GM23338 (cell line): ENCODE results near the gene OR52M1. TPM values are rescaled to one million over a fixed set of nuclear protein-coding genes. Genes with fewer than 3 reads are reported as not detected.

Experiments
- ATAC-seq: fragments of 200-7000 bp; cut with Tn5 transposase; 3 replicates; pipeline ENCODE4 v1.9.1; 2020
- DNase-seq: peaks from one replicate; pipeline ENCODE4 v3.0.0-alpha.2; 2015; ENCODE audit warnings: low spot score
- H2AFZ ChIP-seq: fragments of 200-600 bp; sonication (generic); 2 replicates; pipeline ENCODE4 v1.8.0; 2016; ENCODE audit warnings: antibody characterized with exemption, mild to moderate bottlenecking, moderate library complexity
- H3F3A ChIP-seq: fragments of 200-600 bp; sonication (generic); replicated peaks from 2 replicates; pipeline ENCODE4 v1.8.0; 2017; ENCODE audit warnings: antibody characterized with exemption, mixed run types, low read depth
- H3K27ac ChIP-seq: fragments of 200-600 bp; sonication (generic); 2 replicates; pipeline ENCODE4 v1.6.1; 2016; ENCODE audit warnings: low read depth
- H3K27me3 ChIP-seq: fragments of 200-600 bp; sonication (generic); 2 replicates; pipeline ENCODE4 v1.8.0; 2016; ENCODE audit warnings: mild to moderate bottlenecking, mixed run types, moderate library complexity; ENCODE audit not compliant: insufficient read depth
- H3K36me3 ChIP-seq: fragments of 200-600 bp; sonication (generic); 2 replicates; pipeline ENCODE4 v1.8.0; 2016; ENCODE audit warnings: mild to moderate bottlenecking; ENCODE audit not compliant: insufficient read depth
- H3K4me1 ChIP-seq: fragments of 200-600 bp; sonication (generic); 2 replicates; pipeline ENCODE4 v1.8.0; 2016; ENCODE audit warnings: mild to moderate bottlenecking, moderate library complexity; ENCODE audit not compliant: insufficient read depth
- H3K4me2 ChIP-seq: fragments of 200-600 bp; sonication (generic); 2 replicates; pipeline ENCODE4 v1.7.1; 2017; ENCODE audit warnings: mixed run types
- H3K4me3 ChIP-seq: fragments of 200-600 bp; sonication (generic); 2 replicates; pipeline ENCODE4 v1.6.1; 2016; ENCODE audit warnings: mixed run types
- H3K79me2 ChIP-seq: fragments of 200-600 bp; sonication (generic); replicated peaks from 2 replicates; pipeline ENCODE4 v1.8.0; 2017; ENCODE audit warnings: mild to moderate bottlenecking; ENCODE audit not compliant: insufficient read depth
- H3K9me2 ChIP-seq: fragments of 200-600 bp; sonication (generic); 2 replicates; pipeline ENCODE4 v1.8.0; 2017; ENCODE audit not compliant: insufficient read depth
- H4K20me1 ChIP-seq: fragments of 200-600 bp; sonication (generic); replicated peaks from 2 replicates; pipeline ENCODE4 v1.8.0; 2017; ENCODE audit warnings: mild to moderate bottlenecking; ENCODE audit not compliant: insufficient read depth
- H3K27ac Mint-ChIP-seq: 2 replicates; pipeline ENCODE4 v1.8.0; 2020; ENCODE audit warnings: inconsistent platforms, mild to moderate bottlenecking, moderate library complexity, mixed read lengths
- H3K27me3 Mint-ChIP-seq: 3 replicates; pipeline ENCODE4 v1.8.0; 2022; ENCODE audit warnings: low read depth, mild to moderate bottlenecking, moderate library complexity, mixed read lengths, inconsistent platforms; ENCODE audit not compliant: insufficient read depth, poor library complexity
- H3K36me3 Mint-ChIP-seq: 3 replicates; pipeline ENCODE4 v1.8.0; 2021; ENCODE audit warnings: low read depth, mild to moderate bottlenecking, inconsistent platforms, moderate library complexity, mixed read lengths
- H3K4me1 Mint-ChIP-seq: 3 replicates; pipeline ENCODE4 v1.8.0; 2020; ENCODE audit warnings: mild to moderate bottlenecking, inconsistent platforms, mixed read lengths
- H3K4me3 Mint-ChIP-seq: 3 replicates; pipeline ENCODE4 v1.8.0; 2021; ENCODE audit warnings: moderate library complexity, mild to moderate bottlenecking, inconsistent platforms, mixed read lengths
- H3K9me3 Mint-ChIP-seq: 3 replicates; pipeline ENCODE4 v1.8.0; 2020; ENCODE audit warnings: moderate library complexity, mild to moderate bottlenecking, inconsistent platforms, mixed read lengths
- CREB1 ChIP-seq: fragments of 250-450 bp; sonication (Bioruptor Pico); IDR thresholded peaks from 2 replicates; pipeline ENCODE4 v1.5.0; 2020; ENCODE audit warnings: low read depth, mild to moderate bottlenecking, moderate library complexity
- EZH2 ChIP-seq: fragments of 200-600 bp; sonication (generic); IDR thresholded peaks from one replicate; pipeline ENCODE4 v1.8.0; 2017; ENCODE audit warnings: antibody characterized with exemption, mild to moderate bottlenecking, low read depth; ENCODE audit not compliant: unreplicated experiment
- EZH2phosphoT487 ChIP-seq: fragments of 200-600 bp; sonication (generic); IDR thresholded peaks from one replicate; pipeline ENCODE4 v1.8.1; 2018; ENCODE audit warnings: antibody characterized with exemption; ENCODE audit not compliant: unreplicated experiment
- POLR2AphosphoS5 ChIP-seq: IDR thresholded peaks from 2 replicates; pipeline ENCODE4 v1.6.1; 2016; ENCODE audit warnings: antibody characterized with exemption, low read depth
- STAT1 ChIP-seq: IDR thresholded peaks from one replicate; pipeline ENCODE4 v1.6.1; 2016; ENCODE audit warnings: antibody characterized with exemption; ENCODE audit not compliant: unreplicated experiment
- ZNF114 ChIP-seq: fragments of 250-450 bp; sonication (Bioruptor Pico); IDR thresholded peaks from 2 replicates; pipeline ENCODE4 v1.5.0; 2020; ENCODE audit warnings: mild to moderate bottlenecking, moderate library complexity
- ZNF331 ChIP-seq: fragments of 250-450 bp; sonication (Bioruptor Pico); IDR thresholded peaks from 2 replicates; pipeline ENCODE4 v1.5.0; 2020; ENCODE audit warnings: low read depth, mild to moderate bottlenecking, moderate library complexity
- polyA plus RNA-seq: library from polyadenylated mRNA; unstranded; fragments of >200 nt; fragmentation: Nextera tagmentation; extraction: Ambion mirVana; gene quantifications from 2 replicates; pipeline ENCODE4 v1.2.1, GENCODE V29; 2016
- total RNA-seq: library from RNA; depleted of rRNA; stranded (reverse); fragments of >200 nt; shearing (Covaris generic); gene quantifications from 2 replicates; pipeline ENCODE4 v1.2.3, GENCODE V29; 2014
- TF ChIP-seq, protein P1 (sequence below): IDR thresholded peaks from 2 replicates; pipeline ENCODE4 v1.6.1; 2016; ENCODE audit warnings: antibody characterized with exemption
- TF ChIP-seq, protein P2 (sequence below), 2 experiments: fragments of 200-600 bp in 1 of 2; sonication (generic) in 1 of 2; conservative IDR thresholded peaks; 2 replicates each; pipeline versions ENCODE4 v1.5.1 to v1.6.1; 2016 to 2017; ENCODE audit warnings: antibody characterized with exemption in 2 of 2, low read depth in 2 of 2, mild to moderate bottlenecking in 2 of 2, moderate library complexity in 1 of 2
- TF ChIP-seq, protein P3 (sequence below): fragments of 250-450 bp; sonication (Bioruptor Pico); IDR thresholded peaks from 2 replicates; pipeline ENCODE4 v1.5.0; 2020; ENCODE audit warnings: mild to moderate bottlenecking, moderate library complexity

OR52M1 gene
- total and polyA plus RNA-seq, 2 experiments from 2014 or later: not detected

DNA sequence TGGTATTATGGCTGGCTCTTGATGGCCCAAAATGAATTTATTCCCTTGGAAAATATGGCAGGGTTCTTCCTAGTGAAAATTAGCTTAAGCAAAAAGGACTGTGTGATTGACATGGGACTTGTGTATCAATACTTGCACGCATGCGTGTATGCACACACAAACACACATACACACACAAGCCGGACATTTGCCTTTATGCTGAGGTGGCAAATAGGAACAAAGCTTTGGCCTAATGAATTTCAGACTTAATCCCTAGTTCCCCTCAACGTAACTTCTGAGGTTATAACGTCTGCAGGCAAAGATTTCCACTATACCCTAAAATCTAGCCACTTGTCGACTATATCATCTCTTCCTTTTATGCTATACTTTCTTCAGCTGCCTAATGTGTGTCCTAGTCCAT, 33.6 kb downstream of the OR52M1 start:
- TF ChIP-seq STAT1: no peak
- TF ChIP-seq, protein P1, sequence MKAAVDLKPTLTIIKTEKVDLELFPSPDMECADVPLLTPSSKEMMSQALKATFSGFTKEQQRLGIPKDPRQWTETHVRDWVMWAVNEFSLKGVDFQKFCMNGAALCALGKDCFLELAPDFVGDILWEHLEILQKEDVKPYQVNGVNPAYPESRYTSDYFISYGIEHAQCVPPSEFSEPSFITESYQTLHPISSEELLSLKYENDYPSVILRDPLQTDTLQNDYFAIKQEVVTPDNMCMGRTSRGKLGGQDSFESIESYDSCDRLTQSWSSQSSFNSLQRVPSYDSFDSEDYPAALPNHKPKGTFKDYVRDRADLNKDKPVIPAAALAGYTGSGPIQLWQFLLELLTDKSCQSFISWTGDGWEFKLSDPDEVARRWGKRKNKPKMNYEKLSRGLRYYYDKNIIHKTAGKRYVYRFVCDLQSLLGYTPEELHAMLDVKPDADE: no peak
- no peak for TF ChIP-seq POLR2AphosphoS5
- no peak for TF ChIP-seq EZH2
- no peak for TF ChIP-seq ZNF114 (CRISPR knock-in tag)
- TF ChIP-seq, protein P2, sequence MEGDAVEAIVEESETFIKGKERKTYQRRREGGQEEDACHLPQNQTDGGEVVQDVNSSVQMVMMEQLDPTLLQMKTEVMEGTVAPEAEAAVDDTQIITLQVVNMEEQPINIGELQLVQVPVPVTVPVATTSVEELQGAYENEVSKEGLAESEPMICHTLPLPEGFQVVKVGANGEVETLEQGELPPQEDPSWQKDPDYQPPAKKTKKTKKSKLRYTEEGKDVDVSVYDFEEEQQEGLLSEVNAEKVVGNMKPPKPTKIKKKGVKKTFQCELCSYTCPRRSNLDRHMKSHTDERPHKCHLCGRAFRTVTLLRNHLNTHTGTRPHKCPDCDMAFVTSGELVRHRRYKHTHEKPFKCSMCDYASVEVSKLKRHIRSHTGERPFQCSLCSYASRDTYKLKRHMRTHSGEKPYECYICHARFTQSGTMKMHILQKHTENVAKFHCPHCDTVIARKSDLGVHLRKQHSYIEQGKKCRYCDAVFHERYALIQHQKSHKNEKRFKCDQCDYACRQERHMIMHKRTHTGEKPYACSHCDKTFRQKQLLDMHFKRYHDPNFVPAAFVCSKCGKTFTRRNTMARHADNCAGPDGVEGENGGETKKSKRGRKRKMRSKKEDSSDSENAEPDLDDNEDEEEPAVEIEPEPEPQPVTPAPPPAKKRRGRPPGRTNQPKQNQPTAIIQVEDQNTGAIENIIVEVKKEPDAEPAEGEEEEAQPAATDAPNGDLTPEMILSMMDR (conservative IDR thresholded peaks at IDR 0.05; ENCODE audit: low read depth in 2 of 2): no peak
- TF ChIP-seq ZNF331 (CRISPR knock-in tag): no peak
- no peak for TF ChIP-seq CREB1 (CRISPR knock-in tag)
- TF ChIP-seq EZH2phosphoT487: no peak
- no peaks in the 10 kb centered on the region for H3K79me2 ChIP-seq
- H3K9me3 Mint-ChIP-seq: no peaks in the 10 kb centered on the region; the same call in 2 of the 3 replicates
- H3K27me3 ChIP-seq: no peaks in the 10 kb centered on the region
- no peak overlapping the region for H2AFZ ChIP-seq
- H3K4me1 Mint-ChIP-seq: no peaks in the 10 kb centered on the region
- no peak overlapping the region for H3K27ac ChIP-seq
- no peak for ATAC-seq
- H3K27ac Mint-ChIP-seq: no peak overlapping the region
- H3K36me3 ChIP-seq: no peaks in the 10 kb centered on the region
- H3K4me2 ChIP-seq: no peak overlapping the region
- peaks cover 11% of the 10 kb centered on the region; the same call in 1 of the 2 replicates for H3K9me2 ChIP-seq
- no peak overlapping the region for H3K4me3 ChIP-seq
- no peak overlapping the region for H3K4me3 Mint-ChIP-seq
- no peaks in the 10 kb centered on the region for H3K4me1 ChIP-seq
- no peaks in the 10 kb centered on the region for H3K36me3 Mint-ChIP-seq
- H3F3A ChIP-seq: no peaks in the 10 kb centered on the region
- peaks cover 2% of the 10 kb centered on the region for H3K27me3 Mint-ChIP-seq
- H4K20me1 ChIP-seq: no peaks in the 10 kb centered on the region
- no peak for DNase-seq

DNA sequence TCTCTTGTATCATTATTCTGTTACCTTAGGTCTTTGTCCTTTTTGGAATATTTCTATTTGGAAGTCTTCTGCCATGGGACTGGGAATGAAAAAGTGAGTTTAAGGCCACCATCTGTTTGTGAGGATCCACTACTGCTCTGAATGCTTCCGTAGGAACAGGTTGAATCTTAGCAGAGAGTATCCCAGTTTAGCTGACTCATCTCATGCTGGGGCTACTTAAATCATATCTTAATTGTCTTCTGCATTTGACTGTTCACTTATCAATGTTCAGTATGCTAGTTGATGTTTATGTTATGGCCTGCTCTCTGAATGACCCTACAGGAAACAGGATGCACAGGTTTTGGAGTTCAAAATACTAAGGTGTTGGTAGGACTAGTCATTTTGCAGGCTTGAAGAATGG, 35.1 kb downstream of the OR52M1 start:
- H3K4me3 ChIP-seq: no peak overlapping the region
- H3K9me2 ChIP-seq: peaks cover 8% of the 10 kb centered on the region; the same call in 1 of the 2 replicates
- H3K4me3 Mint-ChIP-seq: no peak overlapping the region
- H3K79me2 ChIP-seq: no peaks in the 10 kb centered on the region
- no peaks in the 10 kb centered on the region for H3K36me3 ChIP-seq
- H3K27ac Mint-ChIP-seq: no peak overlapping the region
- H3K27me3 Mint-ChIP-seq: peaks cover 2% of the 10 kb centered on the region
- H3K36me3 Mint-ChIP-seq: no peaks in the 10 kb centered on the region
- no peaks in the 10 kb centered on the region for H3K27me3 ChIP-seq
- H3K4me1 ChIP-seq: no peaks in the 10 kb centered on the region
- H3K4me1 Mint-ChIP-seq: no peaks in the 10 kb centered on the region
- ATAC-seq (no peak), DNase-seq (no peak)
- no peaks in the 10 kb centered on the region for H4K20me1 ChIP-seq
- H3K4me2 ChIP-seq: no peak overlapping the region
- H2AFZ ChIP-seq: no peak overlapping the region
- H3F3A ChIP-seq: no peaks in the 10 kb centered on the region
- no peaks in the 10 kb centered on the region; the same call in 2 of the 3 replicates for H3K9me3 Mint-ChIP-seq
- H3K27ac ChIP-seq: no peak overlapping the region
- TF ChIP-seq EZH2phosphoT487 (no peak), EZH2 (no peak), CREB1 (CRISPR knock-in tag) (no peak)
- TF ChIP-seq, protein P3, sequence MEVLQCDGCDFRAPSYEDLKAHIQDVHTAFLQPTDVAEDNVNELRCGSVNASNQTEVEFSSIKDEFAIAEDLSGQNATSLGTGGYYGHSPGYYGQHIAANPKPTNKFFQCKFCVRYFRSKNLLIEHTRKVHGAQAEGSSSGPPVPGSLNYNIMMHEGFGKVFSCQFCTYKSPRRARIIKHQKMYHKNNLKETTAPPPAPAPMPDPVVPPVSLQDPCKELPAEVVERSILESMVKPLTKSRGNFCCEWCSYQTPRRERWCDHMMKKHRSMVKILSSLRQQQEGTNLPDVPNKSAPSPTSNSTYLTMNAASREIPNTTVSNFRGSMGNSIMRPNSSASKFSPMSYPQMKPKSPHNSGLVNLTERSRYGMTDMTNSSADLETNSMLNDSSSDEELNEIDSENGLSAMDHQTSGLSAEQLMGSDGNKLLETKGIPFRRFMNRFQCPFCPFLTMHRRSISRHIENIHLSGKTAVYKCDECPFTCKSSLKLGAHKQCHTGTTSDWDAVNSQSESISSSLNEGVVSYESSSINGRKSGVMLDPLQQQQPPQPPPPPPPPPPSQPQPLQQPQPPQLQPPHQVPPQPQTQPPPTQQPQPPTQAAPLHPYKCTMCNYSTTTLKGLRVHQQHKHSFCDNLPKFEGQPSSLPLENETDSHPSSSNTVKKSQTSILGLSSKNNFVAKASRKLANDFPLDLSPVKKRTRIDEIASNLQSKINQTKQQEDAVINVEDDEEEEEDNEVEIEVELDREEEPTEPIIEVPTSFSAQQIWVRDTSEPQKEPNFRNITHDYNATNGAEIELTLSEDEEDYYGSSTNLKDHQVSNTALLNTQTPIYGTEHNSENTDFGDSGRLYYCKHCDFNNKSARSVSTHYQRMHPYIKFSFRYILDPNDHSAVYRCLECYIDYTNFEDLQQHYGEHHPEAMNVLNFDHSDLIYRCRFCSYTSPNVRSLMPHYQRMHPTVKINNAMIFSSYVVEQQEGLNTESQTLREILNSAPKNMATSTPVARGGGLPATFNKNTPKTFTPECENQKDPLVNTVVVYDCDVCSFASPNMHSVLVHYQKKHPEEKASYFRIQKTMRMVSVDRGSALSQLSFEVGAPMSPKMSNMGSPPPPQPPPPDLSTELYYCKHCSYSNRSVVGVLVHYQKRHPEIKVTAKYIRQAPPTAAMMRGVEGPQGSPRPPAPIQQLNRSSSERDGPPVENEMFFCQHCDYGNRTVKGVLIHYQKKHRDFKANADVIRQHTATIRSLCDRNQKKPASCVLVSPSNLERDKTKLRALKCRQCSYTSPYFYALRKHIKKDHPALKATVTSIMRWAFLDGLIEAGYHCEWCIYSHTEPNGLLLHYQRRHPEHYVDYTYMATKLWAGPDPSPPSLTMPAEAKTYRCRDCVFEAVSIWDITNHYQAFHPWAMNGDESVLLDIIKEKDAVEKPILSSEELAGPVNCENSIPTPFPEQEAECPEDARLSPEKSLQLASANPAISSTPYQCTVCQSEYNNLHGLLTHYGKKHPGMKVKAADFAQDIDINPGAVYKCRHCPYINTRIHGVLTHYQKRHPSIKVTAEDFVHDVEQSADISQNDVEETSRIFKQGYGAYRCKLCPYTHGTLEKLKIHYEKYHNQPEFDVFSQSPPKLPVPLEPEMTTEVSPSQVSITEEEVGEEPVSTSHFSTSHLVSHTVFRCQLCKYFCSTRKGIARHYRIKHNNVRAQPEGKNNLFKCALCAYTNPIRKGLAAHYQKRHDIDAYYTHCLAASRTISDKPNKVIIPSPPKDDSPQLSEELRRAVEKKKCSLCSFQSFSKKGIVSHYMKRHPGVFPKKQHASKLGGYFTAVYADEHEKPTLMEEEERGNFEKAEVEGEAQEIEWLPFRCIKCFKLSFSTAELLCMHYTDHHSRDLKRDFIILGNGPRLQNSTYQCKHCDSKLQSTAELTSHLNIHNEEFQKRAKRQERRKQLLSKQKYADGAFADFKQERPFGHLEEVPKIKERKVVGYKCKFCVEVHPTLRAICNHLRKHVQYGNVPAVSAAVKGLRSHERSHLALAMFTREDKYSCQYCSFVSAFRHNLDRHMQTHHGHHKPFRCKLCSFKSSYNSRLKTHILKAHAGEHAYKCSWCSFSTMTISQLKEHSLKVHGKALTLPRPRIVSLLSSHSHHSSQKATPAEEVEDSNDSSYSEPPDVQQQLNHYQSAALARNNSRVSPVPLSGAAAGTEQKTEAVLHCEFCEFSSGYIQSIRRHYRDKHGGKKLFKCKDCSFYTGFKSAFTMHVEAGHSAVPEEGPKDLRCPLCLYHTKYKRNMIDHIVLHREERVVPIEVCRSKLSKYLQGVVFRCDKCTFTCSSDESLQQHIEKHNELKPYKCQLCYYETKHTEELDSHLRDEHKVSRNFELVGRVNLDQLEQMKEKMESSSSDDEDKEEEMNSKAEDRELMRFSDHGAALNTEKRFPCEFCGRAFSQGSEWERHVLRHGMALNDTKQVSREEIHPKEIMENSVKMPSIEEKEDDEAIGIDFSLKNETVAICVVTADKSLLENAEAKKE (CRISPR knock-in tag): no peak
